ENCODE measurements around the gene GRPEL1. TPM values are rescaled to one million over a fixed set of nuclear protein-coding genes. Genes with fewer than 3 reads are reported as not detected.
A peak's percentile ranks its signal among the peaks of the same experiment; 100 is the strongest.

Gene GRPEL1
- polyA plus RNA-seq, 3 donors, result 44.1 to 49.6 (median 45.4) TPM

GRCh38 chr4:7051905-7052304 lies 16.0 kb downstream of the GRPEL1 start:
- Histone ChIP-seq H3K27ac (ENCODE audit: low read depth in 1 of 2, low read length in 2 of 2) (no peak overlapping the region), H3K4me3 (replicated peaks in 1 of 3; ENCODE audit: low read depth in 2 of 3, low read length in 3 of 3) (no peak overlapping the region), H3K79me2 (ENCODE audit: insufficient read depth, low read length) (peaks cover 86% of the 10 kb centered on the region), H3K4me1 (ENCODE audit: control insufficient read depth in 1 of 2, insufficient read depth in 2 of 2, low read length in 2 of 2) (peaks cover 34 to 38% of the 10 kb centered on the region in 2 donors), H3K27me3 (ENCODE audit: control insufficient read depth in 2 of 2, insufficient read depth in 2 of 2, low read length in 2 of 2) (no peaks in the 10 kb centered on the region), H3K36me3 (replicated peaks in 1 of 2; ENCODE audit: control insufficient read depth in 1 of 2, insufficient read depth in 2 of 2, low read length in 2 of 2) (peaks cover 32 to 64% of the 10 kb centered on the region in 2 donors), H2AFZ (ENCODE audit: insufficient read depth, low read depth, low read length, poor library complexity, severe bottlenecking) (no peak overlapping the region), H3K9me3 (replicated peaks in 1 of 2; ENCODE audit: control insufficient read depth in 1 of 2, insufficient read depth in 1 of 2, low read length in 2 of 2) (no peaks in the 10 kb centered on the region), H3K9ac (ENCODE audit: insufficient read depth, low read length, poor library complexity, severe bottlenecking) (no peak overlapping the region), H4K20me1 (ENCODE audit: insufficient read depth, low read length) (peaks cover 99% of the 10 kb centered on the region), H3K4me2 (replicated peaks; ENCODE audit: extremely low read depth, low read length, poor library complexity, severe bottlenecking) (no peak overlapping the region)
- no peak for DNase-seq
- H3K36me3 Mint-ChIP-seq, result peaks cover 58 to 84% of the 10 kb centered on the region in 2 donors
- intact Hi-C loops (cut with micrococcal nuclease), result no loop called here
- no peak for TF ChIP-seq CTCF (IDR thresholded peaks at IDR 0.05)
- peaks cover 0 to 3% (median 0%) of the 10 kb centered on the region in 7 donors for H3K9me3 Mint-ChIP-seq
- 93% methylated on average over 8 of the region's 14 CpGs for WGBS (ENCODE audit: insufficient coverage)
- no peak overlapping the region for H3K27ac Mint-ChIP-seq
- H3K27me3 Mint-ChIP-seq (ENCODE audit: low read depth in 3 of 3), result peaks cover 4 to 8% (median 7%) of the 10 kb centered on the region in 3 donors
- no peak overlapping the region for H3K4me3 Mint-ChIP-seq
- H3K4me1 Mint-ChIP-seq, result peaks cover 52% of the 10 kb centered on the region

GRCh38 chr4:7051144-7051495 lies 16.7 kb downstream of the GRPEL1 start:
- Mint-ChIP-seq H3K4me3 (no peak overlapping the region), H3K4me1 (peaks cover 58% of the 10 kb centered on the region), H3K27me3 (ENCODE audit: low read depth in 3 of 3) (peaks cover 6 to 8% (median 7%) of the 10 kb centered on the region in 3 donors), H3K36me3 (peaks cover 57 to 85% of the 10 kb centered on the region in 2 donors), H3K27ac (peak overlapping the region in 1 of 7 donors; percentile 60), H3K9me3 (peaks cover 0 to 3% (median 0%) of the 10 kb centered on the region in 7 donors)
- Histone ChIP-seq H3K36me3 (replicated peaks in 1 of 2; ENCODE audit: control insufficient read depth in 1 of 2, insufficient read depth in 2 of 2, low read length in 2 of 2) (peaks cover 30 to 63% of the 10 kb centered on the region in 2 donors), H3K27ac (ENCODE audit: low read depth in 1 of 2, low read length in 2 of 2) (no peak overlapping the region), H3K9ac (ENCODE audit: insufficient read depth, low read length, poor library complexity, severe bottlenecking) (no peak overlapping the region), H3K27me3 (ENCODE audit: control insufficient read depth in 2 of 2, insufficient read depth in 2 of 2, low read length in 2 of 2) (no peaks in the 10 kb centered on the region), H4K20me1 (ENCODE audit: insufficient read depth, low read length) (peaks cover 99% of the 10 kb centered on the region), H3K4me3 (replicated peaks in 1 of 3; ENCODE audit: low read depth in 2 of 3, low read length in 3 of 3) (no peak overlapping the region), H3K4me2 (replicated peaks; ENCODE audit: extremely low read depth, low read length, poor library complexity, severe bottlenecking) (no peak overlapping the region), H3K4me1 (ENCODE audit: control insufficient read depth in 1 of 2, insufficient read depth in 2 of 2, low read length in 2 of 2) (peaks cover 34 to 40% of the 10 kb centered on the region in 2 donors), H3K9me3 (replicated peaks in 1 of 2; ENCODE audit: control insufficient read depth in 1 of 2, insufficient read depth in 1 of 2, low read length in 2 of 2) (no peaks in the 10 kb centered on the region), H3K79me2 (ENCODE audit: insufficient read depth, low read length) (peaks cover 89% of the 10 kb centered on the region), H2AFZ (ENCODE audit: insufficient read depth, low read depth, low read length, poor library complexity, severe bottlenecking) (no peak overlapping the region)
- TF ChIP-seq CTCF (IDR thresholded peaks at IDR 0.05), result no peak
- intact Hi-C loops (cut with micrococcal nuclease), result no loop called here
- over 99% methylated on average over 12 of the region's 12 CpGs for WGBS (ENCODE audit: insufficient coverage)
- no peak for DNase-seq

Measured in CD14-positive monocyte (primary cell).